GM19239 (cell line): ENCODE measurements around the gene OR1D5.
A peak's percentile ranks its signal among the peaks of the same experiment; 100 is the strongest.
"Not testable (repeated sequence)": the region's sequence is repeated elsewhere in the genome, so short reads cannot be mapped to it uniquely, and the experiment has no call there.

Experiments used
- DNase-seq: peaks from one replicate; pipeline ENCODE4 v3.0.0; 2011; ENCODE audit warnings: low spot score; ENCODE audit not compliant: insufficient read length
- FAIRE-seq: peaks from 2 replicates; lab custom pipeline; 2011; peaks lifted over from hg19 to GRCh38; lab: Jason Lieb, UNC

OR1D5 gene, protein sequence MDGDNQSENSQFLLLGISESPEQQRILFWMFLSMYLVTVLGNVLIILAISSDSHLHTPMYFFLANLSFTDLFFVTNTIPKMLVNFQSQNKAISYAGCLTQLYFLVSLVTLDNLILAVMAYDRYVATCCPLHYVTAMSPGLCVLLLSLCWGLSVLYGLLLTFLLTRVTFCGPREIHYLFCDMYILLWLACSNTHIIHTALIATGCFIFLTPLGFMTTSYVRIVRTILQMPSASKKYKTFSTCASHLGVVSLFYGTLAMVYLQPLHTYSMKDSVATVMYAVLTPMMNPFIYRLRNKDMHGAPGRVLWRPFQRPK

DNA sequence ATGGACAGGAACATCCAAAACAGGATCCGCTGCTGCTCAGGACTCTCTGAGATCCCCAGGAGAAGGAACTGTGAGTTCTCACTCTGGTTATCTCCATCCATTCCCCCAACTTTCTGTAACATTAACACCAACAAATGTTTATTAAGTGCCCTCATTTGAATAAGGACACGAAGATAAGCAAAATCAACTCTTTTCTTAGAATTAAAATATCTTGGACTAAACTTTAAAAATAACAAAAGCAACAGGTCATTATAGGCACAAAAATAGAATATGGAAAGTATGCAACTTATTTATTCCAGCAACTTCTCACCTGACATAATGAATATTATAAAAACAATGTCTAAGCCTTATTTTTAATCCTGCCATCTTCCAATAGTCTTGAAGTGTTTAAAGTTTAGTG, at the start of gene OR1D5:
Gene OR1D5, minus strand, starts transcription at position 101 of the 400 bp plus-strand sequence. Its CDS starts 0 bp downstream, at position 101.
- FAIRE-seq, DNase-seq: not testable (repeated sequence)

DNA sequence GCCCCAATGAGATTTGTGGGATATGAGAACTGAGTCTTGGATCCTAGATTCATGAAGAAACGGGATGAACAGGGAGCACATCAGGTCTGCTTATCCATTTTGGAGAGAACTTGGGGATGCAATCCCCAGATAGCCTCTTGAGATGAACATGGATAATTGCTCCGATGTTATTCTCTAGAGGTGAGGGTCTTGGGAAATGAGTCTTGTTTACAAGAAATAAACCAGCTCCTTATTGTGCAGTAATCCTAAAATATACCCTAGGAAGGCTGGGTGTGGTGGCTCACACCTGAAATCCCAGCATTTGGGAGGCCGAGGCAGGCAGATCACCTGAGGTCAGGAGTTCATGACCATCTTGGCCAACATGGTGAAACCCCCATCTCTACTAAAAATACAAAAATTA, 40.9 kb upstream of the OR1D5 start, which contains the start of gene OR1D2:
Gene OR1D2, minus strand, starts transcription at position 101 of the 400 bp plus-strand sequence. CDS start 11,426 bp downstream, outside the sequence.
- FAIRE-seq (no peak), DNase-seq (no peak)

DNA sequence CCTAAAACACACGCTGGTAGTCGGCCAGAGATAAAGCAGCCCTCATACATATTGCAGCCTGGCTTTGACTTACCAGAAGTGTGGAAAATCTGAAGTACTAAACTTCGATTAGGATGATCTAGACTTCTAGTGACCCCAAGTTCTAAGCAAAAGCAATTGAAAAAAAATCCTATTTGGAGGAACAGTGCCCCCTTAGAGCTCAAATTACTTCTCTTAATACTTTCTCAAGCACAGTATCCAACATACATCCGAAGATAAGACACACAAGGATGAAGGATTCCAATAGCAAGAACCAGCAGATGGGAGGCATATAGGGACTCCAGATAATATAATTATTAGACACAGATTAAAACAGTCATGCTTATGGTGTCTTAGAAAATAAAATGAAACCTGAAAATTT, 10.4 kb upstream of the OR1D5 start:
- not testable (repeated sequence) for FAIRE-seq, DNase-seq

DNA sequence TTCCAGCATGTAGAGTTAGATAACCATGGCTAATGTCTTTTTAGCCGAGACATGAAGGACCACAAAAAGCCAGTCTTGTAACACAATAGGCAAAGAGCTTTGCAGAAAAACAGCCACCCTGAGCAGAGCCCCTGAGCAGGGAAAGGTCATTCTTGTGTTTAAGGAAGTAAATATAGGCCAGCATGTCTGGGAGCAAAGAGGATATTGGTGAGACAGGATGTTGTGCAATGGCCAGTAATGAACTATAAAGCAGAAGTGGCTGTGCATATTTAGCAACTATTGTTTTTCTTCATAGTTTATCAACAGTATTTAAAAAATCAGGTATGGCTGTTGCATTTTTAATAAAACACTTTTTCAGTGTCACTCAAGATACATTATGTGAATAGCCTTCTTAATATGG, 1.8 kb upstream of the OR1D5 start:
- FAIRE-seq, DNase-seq: not testable (repeated sequence)

DNA sequence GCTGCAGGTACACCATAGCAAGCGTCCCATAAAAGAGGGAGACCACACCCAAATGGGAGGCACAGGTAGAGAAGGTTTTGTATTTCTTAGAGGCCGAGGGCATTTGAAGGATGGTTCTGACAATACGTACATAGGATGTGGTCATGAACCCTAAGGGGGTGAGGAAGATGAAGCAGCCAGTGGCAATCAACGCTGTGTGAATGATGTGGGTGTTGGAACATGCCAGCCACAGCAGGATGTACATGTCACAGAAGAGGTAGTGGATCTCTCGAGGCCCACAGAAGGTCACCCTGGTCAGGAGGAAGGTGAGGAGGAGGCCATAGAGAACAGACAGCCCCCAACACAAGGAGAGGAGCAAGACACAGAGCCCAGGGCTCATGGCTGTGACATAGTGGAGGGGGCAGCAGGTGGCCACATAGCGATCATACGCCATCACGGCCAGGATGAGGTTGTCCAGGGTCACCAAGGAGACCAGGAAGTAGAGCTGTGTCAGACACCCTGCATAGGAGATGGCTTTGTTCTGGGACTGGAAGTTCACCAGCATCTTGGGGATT, 506 bp downstream of the OR1D5 start:
- FAIRE-seq, DNase-seq: not testable (repeated sequence)

DNA sequence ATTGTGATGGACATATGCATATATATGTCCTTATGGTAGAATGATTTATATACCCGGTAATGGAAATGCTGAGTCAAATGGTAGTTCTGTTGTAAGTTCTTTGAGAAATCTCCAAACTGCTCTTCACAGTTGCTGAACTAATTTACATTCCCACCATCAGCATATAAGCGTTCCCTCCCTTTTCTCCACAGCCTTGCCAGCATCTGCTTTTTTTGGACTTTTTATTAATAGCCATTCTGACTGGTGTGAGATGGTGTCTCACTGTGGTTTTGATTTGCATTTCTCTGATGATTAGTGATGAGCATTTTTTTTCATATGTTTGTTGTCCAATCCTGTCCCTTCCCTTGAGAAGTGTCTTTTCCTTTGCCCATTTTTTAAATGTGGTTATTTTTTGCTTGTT, 8.5 kb downstream of the OR1D5 start:
- not testable (repeated sequence) for FAIRE-seq, DNase-seq

DNA sequence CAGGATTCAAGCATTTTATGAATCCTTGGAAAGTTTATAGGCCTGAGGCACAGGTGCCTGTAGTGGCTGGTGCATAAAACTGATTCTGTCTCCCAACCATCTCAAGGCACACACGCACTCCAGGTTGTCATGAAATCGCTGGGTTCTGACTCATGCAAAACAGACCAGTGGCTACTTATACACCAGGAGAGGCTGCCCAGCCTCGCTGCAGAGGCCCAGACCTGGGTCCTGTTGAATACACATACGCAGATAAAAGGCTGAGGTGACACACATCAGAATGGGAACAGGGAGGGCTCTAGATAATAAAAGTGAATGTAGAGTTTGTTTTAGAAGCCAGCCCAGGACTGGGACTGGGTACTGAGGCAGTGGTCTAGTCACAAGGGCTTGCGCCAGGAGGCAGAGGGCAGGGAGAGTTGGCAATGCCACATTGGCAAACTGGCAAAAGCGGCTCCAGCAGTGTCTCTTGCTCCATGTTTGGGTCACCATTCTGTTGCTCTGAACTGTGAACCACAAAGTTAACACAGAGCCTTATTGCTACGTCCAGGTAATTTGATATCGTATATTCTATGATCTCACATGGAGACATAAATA, 13.6 kb downstream of the OR1D5 start:
- FAIRE-seq = no peak
- DNase-seq = no peak

DNA sequence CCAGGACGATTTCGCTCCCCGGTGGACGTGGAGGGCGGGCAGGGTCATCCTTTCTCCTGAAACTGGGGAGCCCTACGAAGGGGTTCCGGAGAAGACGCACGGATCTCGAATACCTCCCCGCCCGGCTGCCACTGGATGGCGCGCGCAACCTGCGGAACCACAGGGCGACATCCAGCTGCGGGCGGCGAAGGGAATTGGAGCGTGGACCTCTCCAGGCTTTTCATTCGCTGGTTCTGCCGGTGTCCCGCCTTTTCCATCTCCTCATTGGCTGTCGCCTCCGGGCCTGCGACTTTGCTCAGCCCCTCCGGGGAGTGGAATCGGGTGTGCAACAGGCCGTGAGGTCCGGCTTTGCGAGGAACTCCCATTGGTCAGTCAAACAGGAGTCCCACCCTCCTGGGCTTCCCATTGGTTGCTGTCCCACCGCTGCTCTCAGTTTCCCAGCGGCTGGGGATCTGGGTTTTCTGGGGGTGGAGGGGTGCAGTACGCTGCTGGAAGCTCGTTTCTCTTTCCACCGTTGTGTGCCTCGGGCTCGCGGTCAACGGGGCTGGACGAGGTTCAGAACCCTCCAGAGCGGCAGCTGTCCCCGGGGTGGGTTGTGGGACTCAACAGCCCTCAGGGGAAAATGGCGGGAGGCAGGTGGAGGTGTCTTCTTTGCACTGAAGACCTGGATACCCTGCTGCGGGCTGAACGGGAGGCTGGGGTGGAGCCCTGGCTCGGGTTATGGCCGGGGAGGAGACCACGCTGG, 14.5 kb downstream of the OR1D5 start:
- FAIRE-seq = peak; percentile 64
- peak; percentile 72 for DNase-seq

DNA sequence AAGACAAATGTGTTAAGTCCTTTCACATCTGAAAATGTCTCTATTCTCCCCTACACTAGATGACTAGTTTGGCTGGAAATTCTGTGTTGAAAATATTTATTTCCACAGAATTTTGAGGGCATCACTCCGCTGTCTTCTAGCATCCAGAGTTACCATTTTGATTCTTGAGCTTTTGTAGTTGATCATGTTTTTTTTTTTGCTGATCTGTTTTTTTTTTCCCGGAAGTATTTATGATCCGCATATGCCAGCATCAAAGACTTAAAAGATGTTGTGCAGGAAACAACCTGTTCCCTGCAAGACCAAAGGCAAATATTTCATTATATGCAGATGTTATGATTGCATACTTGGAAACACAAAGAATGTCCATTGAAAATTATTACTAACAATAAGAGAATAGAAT, 16.7 kb downstream of the OR1D5 start:
- DNase-seq (no peak), FAIRE-seq (no peak)

DNA sequence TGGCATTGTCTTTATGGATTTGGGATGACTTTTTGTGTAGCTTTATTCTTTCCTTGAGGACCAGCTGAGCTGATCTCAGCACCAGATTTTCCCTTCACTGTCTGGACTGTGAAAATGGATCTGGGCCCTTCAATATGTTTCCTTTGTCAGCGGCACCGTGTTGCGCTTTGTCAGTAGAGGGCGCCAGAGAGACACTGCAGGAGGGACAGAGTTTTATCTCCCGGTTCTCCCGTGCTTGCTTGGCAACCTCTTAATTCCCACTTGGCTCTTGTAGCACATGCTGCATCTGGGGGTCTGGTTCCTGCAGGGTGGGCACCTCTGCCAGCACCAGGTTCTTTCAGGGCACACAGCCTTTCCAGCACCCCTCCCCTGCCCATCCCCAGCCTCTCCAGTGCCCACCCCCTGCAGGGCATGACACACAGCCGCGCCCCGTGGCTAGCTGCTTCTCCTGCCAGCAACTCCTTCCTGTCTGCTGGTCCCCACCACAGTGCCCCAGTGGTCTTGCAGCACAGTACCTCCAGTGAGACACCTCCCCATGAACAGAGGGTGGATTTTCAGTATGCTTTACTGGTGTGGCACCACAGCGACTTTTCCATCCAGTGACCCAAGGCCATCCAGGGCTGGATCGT, 19.6 kb downstream of the OR1D5 start:
- no peak for FAIRE-seq
- no peak for DNase-seq

DNA sequence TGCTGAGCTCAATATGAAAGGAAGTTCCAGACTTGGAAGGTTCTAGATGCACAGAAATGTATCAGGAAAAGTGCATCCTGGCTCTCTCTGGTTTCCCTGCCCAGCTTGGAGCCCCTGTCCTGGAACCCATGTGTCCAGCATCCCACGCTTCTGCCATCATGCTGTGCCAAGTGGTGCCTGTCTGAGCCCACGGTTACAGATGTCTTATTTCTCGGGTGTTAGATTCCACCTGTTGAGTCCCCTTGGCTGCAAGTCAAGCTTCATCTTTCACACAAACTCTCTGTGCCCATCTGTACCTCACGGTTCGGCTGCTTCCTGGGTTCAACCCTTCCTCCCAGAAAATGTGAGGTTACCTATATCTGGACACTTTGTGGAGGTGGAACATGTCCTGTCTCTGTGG, 22.5 kb downstream of the OR1D5 start:
- DNase-seq = no peak
- no peak for FAIRE-seq

DNA sequence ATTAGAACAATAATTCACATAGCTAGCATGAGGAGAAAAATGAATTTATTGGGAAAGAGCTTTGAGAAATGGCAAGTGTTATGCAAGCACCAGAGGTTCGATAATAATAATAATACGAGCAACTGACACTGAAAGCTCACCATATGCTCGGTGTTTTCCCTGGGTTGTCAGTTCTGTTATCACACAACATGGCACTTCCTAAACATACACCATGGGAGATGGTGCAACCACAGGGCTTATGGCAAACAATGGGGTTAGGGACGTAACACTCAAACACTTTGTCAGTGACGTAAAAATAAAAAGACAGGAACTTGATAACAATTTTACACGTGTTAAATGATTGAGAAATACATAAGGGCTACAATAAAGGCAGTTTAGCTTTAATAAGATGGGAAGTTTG, 23.7 kb downstream of the OR1D5 start:
- DNase-seq (no peak), FAIRE-seq (no peak)

DNA sequence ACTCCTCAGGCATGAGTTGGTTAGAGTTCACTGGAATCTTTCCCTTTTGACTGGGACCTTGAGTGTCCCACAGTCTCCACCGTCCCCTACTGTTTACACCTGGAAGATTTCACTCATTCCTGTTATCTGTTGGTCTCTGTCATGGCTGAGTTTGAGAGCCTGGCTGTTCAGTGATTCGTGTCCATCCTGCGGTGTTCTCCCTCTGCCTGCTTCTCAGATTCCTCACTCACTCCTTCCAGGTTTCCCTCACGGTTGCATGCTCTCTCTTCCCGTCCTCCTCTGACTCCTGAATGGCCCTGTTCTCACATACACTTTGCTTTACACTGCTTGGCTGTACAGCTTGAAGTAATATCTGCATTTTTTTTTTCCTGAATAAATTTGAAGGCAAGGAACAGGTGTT, 24.5 kb downstream of the OR1D5 start:
- no peak for FAIRE-seq
- no peak for DNase-seq

DNA sequence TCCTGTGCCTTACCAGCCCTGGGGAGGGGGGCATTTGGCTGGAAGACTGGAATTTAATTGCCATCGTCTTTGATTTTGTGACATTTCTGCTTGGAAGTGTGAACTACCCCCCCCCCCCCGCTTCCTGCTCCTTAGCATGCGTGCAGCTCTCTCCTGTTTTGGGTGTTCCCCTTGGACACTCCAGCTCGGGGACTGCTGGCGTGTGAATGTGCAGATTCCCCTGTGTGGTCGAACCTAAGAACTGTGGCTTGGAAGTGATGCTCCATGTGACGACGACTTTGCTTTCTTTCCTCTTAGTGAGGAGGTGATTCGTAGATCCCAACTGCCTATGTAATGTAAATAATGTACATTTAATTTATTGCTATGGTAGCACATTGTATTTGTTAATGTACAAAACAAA, 26.1 kb downstream of the OR1D5 start:
- DNase-seq (no peak), FAIRE-seq (no peak)

DNA sequence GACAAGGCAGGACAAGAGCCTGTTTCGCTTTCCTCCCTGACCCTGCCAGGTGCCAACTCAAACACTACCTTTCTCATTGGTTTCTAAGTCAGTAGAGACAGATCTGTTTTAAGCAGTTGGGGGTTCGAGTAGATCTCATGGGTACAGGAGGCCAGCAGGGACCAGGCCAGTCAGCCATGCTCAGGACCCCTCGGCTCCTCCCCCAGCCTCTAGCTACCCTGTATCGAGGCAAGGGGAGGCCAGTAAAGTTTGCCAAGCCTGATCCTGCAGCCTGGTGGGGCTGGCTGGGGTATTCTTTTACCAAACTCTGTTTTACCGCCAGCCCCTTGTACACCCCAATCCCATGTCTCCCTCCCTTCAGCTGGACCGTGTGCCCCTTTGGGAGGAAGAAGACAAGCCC, 26.6 kb downstream of the OR1D5 start:
- DNase-seq (no peak), FAIRE-seq (no peak)

DNA sequence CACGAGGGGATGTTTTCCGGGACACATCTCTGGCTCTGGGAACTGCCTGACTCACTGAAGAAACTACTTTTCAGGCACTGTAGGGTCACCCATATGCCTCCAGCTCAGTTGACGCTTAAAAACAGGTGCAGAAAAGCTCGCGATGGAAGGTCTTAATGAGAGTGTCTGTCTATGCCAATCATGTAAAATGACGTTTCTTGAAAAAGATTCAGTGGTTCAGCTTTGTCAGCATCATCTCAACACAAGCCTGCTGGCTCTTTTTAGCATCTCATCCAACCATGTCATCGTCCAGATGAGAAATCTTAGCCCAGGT, 27.5 kb downstream of the OR1D5 start:
- DNase-seq = no peak
- no peak for FAIRE-seq

DNA sequence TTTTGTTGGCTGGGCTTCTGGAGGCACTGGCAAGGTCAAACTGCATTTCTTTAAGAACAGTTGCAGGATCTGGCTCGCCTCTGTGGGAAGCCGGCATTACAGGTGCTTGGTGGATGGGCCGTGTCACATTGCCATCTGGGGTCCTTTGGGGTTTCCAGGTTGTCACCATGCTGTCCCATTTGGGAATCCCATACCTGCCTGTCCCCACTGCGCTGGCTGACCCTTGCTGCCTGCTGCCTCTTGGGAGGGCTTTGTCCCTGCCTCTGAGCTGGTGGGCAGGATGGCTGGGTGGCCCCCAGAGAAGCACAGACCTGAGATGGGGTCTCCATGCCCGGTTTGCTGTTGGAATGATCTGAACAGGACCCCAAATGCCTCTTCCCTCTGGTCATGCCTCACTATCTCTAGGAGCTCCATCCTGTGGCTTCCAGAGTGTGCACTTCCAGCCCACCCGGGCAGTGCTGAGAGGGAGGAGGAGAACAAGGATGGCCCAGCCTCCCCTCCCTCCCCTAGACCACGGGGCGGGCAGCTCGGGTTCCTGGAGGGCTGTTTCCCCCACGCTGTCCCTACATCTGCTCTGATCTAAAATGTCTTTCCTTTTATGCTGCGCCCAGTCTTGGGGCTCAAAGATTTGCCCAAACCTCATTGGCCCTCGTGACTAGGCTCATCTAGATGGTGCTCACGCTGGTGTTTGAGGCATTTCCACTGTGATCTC, 28.0 kb downstream of the OR1D5 start:
- DNase-seq (no peak), FAIRE-seq (no peak)

DNA sequence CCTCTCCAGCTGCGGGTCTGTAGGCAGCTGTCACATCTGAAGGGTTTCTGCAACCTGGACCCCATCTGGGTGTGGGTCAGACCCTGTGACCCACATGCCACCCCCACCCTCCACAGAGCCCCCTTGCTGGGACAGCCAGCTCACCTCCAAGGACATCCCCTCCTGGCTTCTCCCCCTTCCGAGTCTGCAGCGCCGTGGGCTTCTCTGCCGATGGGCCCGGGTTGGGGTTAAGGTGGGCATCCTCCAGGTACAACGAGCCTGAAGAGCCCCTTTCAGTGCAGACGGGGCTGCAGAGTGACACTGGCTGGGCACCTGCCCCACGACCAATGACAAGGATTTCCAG, 28.9 kb downstream of the OR1D5 start:
- DNase-seq = no peak

DNA sequence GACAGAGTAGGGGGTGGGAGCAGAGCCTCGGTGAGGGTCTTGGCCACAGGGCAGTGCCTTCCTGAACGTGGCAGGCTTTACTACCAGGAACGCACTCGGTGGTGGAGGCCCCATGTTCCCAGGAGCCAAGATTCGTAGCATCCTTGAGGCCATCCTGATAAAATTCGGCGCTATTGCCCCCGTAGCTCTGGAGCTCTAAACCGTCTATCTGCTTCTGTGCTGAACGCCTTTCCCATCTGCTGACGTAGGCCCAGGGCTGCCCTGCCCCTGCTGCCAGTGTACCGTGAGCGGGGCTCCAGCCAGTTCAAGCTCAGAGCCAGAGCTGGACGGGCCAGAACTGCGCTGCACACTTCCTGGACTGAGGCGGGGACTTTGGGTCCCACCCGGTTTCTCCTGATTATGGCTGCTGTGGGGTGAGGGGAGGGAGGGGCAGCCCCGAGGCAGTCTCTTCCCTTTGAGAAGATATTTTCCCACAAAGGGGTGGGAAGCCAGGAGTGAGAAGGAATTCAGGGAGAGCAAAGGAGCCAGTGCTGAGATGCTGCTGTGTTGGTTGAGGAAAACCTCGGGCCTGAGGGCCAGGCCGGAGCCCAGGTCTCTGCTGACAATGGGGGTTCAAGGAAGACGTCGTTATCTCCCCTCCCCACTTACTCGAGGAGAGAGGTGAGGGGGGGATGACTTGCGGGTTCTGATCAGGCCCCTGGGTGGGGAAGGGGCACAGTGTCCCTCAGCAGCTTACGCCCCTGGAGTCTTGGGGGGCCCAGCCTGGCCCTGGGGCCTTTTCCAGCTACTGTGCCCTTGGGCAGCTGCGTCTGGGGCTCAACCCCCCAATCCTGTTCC, 29.4 kb downstream of the OR1D5 start:
- no peak for FAIRE-seq

More for the DNA sequence above, 28.9 kb downstream of the OR1D5 start:
- FAIRE-seq = no peak

More for the DNA sequence above, 29.4 kb downstream of the OR1D5 start:
- DNase-seq = no peak
